ENCODE measurements around the gene GTF3C2. TPM values are rescaled to one million over a fixed set of nuclear protein-coding genes. Genes with fewer than 3 reads are reported as not detected.

Gene GTF3C2
- total and polyA plus RNA-seq, 11 donors, result 17.8 to 42.6 (median 24.1) TPM

- intact Hi-C loops (cut with DNase I), result no loop called here
- H3K27ac ChIP-seq, result peak overlapping the region in 5 of 12 donors; percentile 5 to 75 (median 14)
These were observed 66.0 kb downstream of the GTF3C2 start for GRCh38 chr2:27290549-27290948.

GRCh38 chr2:27288610-27289009 lies 68.0 kb downstream of the GTF3C2 start:
- ATAC-seq (no peak), DNase-seq (no peak)
- 19 to 27% (median 21%) methylated on average over 3 of the region's 3 CpGs for WGBS, 4 donors
- TF ChIP-seq CTCF (IDR thresholded peaks at IDR 0.05), result no peak
- Histone ChIP-seq H3K27me3 (peaks cover 0 to 3% (median 0%) of the 10 kb centered on the region in 9 donors), H3K27ac (peak overlapping the region in 5 of 12 donors; percentile 10 to 34 (median 25)), H3K9me3 (no peaks in the 10 kb centered on the region), H3K4me1 (peaks cover under 1 to 65% (median 17%) of the 10 kb centered on the region in 12 donors), H3K4me3 (peak overlapping the region in 1 of 12 donors; percentile 14), H3K36me3 (peaks cover 0 to 5% (median 0%) of the 10 kb centered on the region in 9 donors)
- intact Hi-C loops (cut with DNase I), result loop anchor here in 1 of 10 donors (10.0 kb wide), 2 partner anchors 194 to 324 kb away; no protein-coding TSS in a partner anchor

More at GRCh38 chr2:27290549-27290948, 66.0 kb downstream of the GTF3C2 start:
- Histone ChIP-seq H3K9me3 (no peaks in the 10 kb centered on the region), H3K27me3 (peaks cover 0 to 3% (median 0%) of the 10 kb centered on the region in 9 donors), H3K4me1 (peaks cover 7 to 79% (median 20%) of the 10 kb centered on the region in 12 donors), H3K4me3 (peak overlapping the region in 4 of 12 donors; percentile 2 to 23 (median 5)), H3K36me3 (peaks cover 0 to 5% (median 0%) of the 10 kb centered on the region in 9 donors)
- ATAC-seq (no peak), DNase-seq (no peak)
- 53 to 65% (median 61%) methylated on average over 5 of the region's 5 CpGs for WGBS, 4 donors
- TF ChIP-seq CTCF (IDR thresholded peaks at IDR 0.05) (no peak), POLR2A (IDR thresholded peaks at IDR 0.05) (no peak)

GRCh38 chr2:27285481-27285880 lies 71.1 kb downstream of the GTF3C2 start:
- peak overlapping the region in 11 of 12 donors; percentile 26 to 68 (median 55) for H3K4me3 ChIP-seq
- peaks cover 0 to 53% (median 15%) of the 10 kb centered on the region in 12 donors for H3K4me1 ChIP-seq
- TF ChIP-seq CTCF (IDR thresholded peaks at IDR 0.05) (no peak), POLR2A (IDR thresholded peaks at IDR 0.05) (no peak)
- DNase-seq, result no peak
- H3K9me3 ChIP-seq, result no peaks in the 10 kb centered on the region
- intact Hi-C loops (cut with DNase I), result loop anchor here in 1 of 10 donors (10.0 kb wide), 2 partner anchors 191 to 321 kb away; no protein-coding TSS in a partner anchor
- peak overlapping the region in 4 of 12 donors; percentile 60 to 97 (median 87) for H3K27ac ChIP-seq
- 44 to 63% (median 50%) methylated on average over 6 of the region's 6 CpGs for WGBS, 4 donors
- no peak for ATAC-seq
- H3K27me3 ChIP-seq, result peaks cover 0 to 7% (median 0%) of the 10 kb centered on the region in 9 donors
- peaks cover 0 to 5% (median 0%) of the 10 kb centered on the region in 9 donors for H3K36me3 ChIP-seq

GRCh38 chr2:27284996-27285395 lies 71.6 kb downstream of the GTF3C2 start:
- ATAC-seq (no peak), DNase-seq (no peak)
- intact Hi-C loops (cut with DNase I), result loop anchor here in 7 of 10 donors (5.0 to 10.0 kb wide), 6 partner anchors 38 to 323 kb away; no protein-coding TSS in a partner anchor
- WGBS, 4 donors, result 55 to 78% (median 62%) methylated on average over 1 of the region's 1 CpG
- H3K9me3 ChIP-seq, result no peaks in the 10 kb centered on the region
- peaks cover 0 to 5% (median 0%) of the 10 kb centered on the region in 9 donors for H3K36me3 ChIP-seq
- peak overlapping the region in 8 of 12 donors; percentile 25 to 99 (median 89) for H3K27ac ChIP-seq
- no peak for TF ChIP-seq CTCF (IDR thresholded peaks at IDR 0.05)
- TF ChIP-seq POLR2A (IDR thresholded peaks at IDR 0.05), result no peak
- peaks cover 0 to 53% (median 15%) of the 10 kb centered on the region in 12 donors for H3K4me1 ChIP-seq
- peaks cover 0 to 7% (median 0%) of the 10 kb centered on the region in 9 donors for H3K27me3 ChIP-seq
- peak overlapping the region in 11 of 12 donors; percentile 26 to 68 (median 55) for H3K4me3 ChIP-seq

Measured in heart left ventricle (tissue), 16 donors.